RCC 7860 (cell line): ENCODE data around the gene TPSD1.
"Not testable (repeated sequence)": the region's sequence is repeated elsewhere in the genome, so short reads cannot be mapped to it uniquely, and the experiment has no call there.

Source experiments
- DNase-seq: peaks from one replicate; pipeline ENCODE4 v3.0.0-alpha.2; 2015; ENCODE audit warnings: low spot score
- FAIRE-seq: peaks from 2 replicates; lab custom pipeline; 2012; peaks lifted over from hg19 to GRCh38; lab: Jason Lieb, UNC

TPSD1 gene

DNA sequence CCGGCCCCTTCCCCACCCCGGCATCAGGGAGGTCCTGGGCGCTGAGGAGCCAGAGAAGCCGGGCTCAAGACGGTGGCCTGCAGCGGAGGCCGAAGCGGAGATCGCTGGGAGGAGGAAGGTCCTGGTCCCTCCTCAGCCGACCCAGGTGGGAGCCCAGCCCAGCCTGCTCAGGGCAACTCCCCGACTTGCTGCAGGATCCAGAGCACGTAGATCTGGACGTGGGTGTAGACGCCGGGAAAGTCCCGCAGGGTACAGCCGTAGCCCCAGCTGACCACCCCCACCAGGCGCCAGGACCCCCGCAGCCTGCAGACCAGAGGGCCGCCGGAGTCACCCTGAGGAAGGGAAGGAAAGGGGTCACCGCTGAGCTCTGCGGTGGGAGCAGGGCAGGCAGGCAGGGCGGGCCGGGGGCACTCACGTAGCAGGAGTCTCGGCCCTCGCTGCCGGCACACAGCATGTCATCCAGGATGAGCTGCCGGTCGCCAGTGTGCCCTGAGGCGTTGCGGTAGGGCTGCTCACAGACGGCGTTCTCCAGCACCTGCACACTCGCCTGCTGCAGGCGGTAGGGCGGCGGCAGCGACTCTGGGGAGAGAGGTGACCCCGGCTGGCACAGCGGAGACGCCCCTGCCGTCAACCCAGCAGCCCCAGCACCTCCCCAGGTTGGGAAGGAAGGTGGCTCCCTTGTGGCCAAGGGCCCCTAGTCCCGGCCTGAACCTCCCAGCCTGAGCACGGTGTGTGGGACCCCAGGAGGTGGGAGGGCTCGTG lies 5.4 kb downstream of the TPSD1 start:
- DNase-seq (no peak), FAIRE-seq (no peak)

DNA sequence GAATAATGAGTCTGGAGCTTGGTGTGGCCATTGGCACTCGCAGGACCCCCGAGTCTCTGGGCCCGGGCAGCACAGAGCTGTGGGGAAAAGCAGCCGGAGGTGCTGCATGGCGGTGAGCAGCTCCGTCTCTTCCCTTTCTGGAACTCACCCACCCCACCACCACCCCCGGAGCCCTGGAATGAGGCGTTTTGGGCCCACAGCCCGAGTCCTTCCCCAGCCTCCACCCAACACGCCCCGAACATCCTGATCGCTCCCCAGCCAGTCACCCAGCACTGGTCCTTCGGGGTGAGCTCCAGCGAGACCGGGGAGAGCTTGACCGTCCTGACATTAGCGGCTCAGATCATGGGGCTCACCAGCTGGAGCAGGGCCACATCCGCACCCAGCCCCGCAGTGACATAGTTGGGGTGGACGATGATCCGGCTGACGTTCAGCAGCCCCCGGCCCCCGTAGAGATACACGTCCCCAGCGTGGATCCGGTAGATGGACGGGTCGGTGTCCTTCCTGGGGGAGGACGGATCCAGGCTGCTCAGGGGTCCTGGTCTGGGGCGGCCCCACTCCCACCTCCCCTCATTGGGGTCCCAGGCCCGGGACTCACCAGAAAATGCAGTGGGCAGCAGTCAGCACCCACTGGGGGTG lies 6.5 kb downstream of the TPSD1 start:
- no peak for DNase-seq
- FAIRE-seq: no peak

DNA sequence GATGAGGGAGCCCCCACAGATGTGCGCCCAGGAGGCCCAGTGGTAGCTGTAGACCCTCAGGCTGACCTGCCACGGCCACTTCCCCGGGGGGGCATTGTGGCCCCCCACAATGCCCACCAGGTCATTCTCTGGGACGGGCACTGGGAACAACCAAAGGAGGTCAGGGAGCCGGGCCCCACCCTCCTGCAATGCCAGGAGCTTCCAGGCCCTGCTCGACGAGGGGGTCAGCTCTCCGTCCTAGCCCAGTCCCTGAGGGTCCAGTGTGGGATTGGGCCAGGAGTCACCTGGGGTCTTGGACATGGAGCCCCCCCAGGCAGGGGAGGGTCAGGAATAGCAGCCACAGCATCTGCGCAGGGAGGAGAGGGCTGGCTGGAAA lies 7.0 kb downstream of the TPSD1 start:
- FAIRE-seq: no peak

DNA sequence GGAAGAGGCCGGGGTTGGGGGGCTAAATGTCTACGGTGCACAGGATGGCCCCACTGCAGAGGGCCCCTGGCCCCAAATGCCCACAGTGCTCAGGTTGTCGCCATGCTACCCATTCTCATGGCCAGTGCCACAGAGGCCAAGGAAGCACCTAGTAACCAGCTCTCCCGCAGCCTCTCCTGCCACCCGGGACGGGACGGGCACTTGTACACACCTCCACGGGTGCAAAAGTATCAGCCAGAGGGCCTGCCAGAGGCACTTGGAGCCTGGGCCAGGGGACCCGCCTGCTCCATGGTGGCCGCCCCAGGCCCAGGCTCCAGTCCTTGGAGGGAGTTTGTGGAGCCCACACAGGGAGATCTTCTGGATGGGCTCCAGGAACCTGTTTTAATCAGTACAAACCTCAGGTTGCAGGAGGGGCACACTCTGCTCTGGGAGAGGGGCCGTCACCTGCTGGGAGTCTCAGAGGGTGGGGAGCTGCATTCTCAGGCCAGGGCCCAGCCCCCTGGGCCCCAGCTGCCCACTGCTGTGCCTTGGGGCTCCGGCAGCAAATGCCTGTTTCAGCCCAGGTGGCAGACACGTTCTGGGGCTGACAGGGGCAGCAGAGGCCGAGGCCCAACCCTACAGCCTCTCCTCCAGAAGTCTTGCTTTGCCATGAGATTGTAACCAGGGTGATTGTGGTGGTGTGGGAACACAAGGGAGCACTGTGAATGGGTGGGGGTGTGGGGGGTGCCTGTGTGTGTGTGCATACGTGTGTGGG lies 7.9 kb downstream of the TPSD1 start:
- no peak for DNase-seq
- no peak for FAIRE-seq

More for the DNA sequence above, 7.0 kb downstream of the TPSD1 start:
- no peak for DNase-seq

DNA sequence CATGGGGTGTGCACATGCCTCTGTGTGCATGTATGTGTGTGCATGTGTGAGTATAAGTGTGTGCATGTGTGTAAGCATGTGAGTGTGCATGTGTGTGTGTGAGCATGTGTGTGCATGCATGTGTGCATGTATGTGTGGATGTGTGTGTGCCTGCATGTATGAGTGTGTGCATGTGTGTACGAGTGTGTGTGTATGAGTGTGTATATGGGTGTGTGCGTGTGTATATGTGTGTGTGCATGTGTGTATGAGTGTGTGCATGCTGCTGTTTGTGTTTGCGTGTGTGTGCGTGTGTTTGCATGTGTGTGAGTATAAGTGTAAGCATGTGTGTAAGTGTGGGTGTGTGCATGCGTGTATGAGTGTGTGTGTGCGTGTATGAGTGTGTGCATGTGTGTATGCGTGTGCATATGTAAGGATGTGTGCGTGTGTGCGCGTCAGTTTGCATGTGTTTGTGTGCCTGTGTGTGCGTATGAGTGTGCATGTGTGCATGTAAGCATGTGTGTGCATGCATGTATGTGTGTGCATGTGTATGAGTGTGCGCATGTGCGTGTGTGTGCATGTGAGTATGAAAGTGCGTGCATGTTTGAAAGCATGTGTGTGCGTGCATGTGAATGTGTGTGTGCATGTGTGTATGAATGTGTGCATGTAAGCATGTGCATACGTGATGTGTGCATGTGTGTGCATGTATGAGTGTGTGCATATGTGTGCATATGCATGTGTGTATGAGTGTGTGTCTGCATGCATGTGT lies 8.6 kb downstream of the TPSD1 start:
- FAIRE-seq: no peak
- DNase-seq: no peak

DNA sequence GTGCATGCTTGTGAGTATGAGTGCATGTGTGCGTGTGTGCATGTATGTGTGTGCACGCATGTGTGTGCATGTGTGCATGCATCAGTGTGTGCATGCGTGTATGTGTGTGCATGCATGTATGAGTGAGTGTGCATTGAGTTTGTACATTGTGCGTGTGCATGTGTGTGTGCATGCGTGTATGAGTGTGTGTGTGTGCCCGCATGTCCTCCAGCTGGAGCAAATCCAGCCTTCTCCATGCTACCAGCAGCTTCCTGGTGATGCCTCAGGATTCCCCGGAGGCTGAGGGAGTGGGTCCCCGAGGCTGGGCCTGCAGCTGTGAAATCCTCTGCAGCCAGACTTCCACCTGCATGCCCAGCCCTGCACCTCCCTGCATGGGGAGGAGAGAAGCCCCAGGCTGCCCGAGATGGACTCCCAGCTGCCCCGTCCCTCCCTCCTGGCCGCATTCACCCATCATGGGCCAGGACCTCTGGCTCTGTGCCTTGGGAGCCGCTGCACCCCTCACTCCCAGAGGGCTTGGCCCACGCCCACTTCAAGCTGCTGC lies 9.3 kb downstream of the TPSD1 start:
- FAIRE-seq: no peak
- no peak for DNase-seq

DNA sequence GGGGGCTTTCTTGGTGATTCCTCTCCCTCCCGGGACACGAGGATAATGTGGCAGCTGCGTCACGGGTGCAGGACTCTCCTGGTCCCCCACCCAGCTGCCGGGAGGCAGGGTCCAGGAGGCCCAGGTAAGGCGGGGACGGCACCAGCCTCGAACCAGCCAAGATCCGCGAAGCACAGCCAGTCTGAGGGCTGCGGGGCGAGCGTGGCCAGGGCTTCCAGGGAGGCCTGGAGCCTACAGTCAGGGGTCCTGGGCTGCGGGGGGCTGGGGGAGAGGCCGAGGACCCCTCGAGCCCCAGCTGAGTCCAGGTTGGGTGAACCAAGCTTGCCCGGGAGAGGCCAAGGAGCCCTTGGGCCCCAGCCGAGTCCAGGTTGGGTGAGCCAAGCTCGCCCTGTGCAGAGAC lies 10.0 kb downstream of the TPSD1 start:
- no peak for DNase-seq
- no peak for FAIRE-seq

DNA sequence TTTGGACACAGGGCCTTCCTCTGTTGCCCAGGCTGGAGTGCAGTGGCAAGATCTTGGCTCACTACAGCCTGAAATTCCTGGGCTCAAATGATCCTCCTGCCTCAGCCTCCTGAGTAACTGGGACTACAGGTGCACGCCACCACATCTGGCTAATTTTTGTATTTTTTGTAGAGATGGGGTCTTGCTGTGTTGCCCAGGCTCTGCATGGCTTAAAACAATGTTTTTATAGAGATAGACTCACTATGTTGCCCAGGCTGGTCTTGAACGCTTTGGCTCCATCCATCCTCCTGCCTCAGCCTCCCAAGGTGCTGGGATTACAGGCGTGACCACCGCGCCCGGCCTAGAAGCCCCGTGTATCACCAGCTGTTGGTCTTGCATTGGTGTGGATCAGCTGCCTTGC lies 13.5 kb downstream of the TPSD1 start:
- DNase-seq, FAIRE-seq: not testable (repeated sequence)

DNA sequence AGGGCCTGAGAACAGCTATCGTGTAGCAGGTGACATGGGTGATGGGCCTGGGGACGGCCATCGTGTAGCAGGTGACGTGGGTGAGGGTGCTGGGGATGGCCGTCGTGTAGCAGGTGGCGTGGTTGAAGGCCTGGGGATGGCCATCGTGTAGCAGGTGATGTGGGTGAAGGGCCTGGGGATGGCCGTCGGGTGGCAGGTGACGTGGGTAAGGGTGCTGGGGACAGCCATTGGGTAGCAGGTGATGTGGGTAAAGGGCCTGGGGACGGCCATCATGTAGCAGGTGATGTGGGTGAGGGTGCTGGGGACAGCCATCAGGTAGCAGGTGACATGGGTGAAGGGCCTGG lies 15.5 kb downstream of the TPSD1 start:
- FAIRE-seq: no peak
- no peak for DNase-seq

DNA sequence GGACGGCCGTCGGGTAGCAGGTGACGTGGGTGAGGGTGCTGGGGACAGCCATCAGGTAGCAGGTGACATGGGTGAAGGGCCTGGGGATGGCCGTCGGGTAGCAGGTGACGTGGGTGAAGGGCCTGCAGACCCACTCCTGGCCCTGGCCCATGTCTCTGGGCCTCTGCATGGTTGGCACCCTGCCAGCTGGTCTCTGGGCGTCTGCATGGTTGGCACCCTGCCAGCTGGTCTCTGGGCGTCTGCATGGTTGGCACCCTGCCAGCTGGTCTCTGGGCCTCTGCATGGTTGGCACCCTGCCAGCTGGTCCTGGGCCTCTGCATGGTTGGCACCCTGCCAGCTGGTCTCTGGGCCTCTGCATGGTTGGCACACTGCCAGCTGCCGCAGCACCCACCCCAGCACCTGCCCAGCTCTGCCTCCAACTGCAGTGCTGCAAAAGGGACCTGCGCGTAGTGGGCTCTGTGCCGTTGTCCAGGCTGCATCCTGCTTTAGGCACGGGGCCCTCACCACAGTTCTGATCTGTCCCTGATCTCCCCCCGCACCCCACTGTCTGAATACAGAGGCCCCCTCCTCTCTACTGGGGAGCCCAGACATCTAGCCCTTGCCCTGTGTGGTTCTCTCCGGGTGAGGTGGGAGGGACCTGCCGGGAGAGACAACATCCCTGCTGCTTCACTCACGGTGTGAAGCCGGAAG lies 16.0 kb downstream of the TPSD1 start:
- not testable (repeated sequence) for DNase-seq, FAIRE-seq

DNA sequence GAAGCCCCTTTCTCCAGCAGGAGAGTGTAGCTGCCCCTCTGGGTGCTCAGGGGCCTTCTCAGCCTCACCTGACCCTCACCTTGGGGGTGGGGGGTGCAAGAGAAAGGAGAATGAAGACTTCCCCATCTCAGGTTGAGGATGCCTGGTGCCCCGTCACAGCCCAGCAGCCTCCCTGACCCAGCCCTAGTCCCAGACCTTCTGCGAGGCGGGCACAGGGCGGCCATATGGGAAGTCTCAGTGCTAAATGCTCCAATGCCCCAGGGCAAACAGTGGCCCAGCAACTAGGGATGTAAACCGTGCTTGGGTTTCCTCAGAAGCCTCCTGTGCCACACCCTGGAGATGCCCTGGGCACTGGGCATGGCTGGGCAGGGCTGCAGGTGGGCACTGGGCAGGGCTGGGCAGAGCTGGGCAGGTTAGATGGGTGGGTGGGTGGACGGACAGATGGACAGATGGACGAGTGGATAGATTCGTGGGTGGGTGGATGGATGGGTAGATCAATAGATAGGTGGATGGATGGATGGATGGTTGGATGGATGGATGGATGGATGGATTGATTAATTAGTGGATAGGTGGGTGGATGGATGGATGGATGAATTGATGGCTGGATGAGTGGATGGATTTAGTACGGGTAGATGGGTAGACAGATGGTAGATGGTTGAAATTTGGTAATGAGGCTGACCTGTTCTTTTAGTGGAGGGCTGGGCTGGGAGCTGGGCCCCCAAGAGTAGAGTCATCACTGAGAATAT lies 16.8 kb downstream of the TPSD1 start:
- no peak for DNase-seq
- FAIRE-seq: no peak

DNA sequence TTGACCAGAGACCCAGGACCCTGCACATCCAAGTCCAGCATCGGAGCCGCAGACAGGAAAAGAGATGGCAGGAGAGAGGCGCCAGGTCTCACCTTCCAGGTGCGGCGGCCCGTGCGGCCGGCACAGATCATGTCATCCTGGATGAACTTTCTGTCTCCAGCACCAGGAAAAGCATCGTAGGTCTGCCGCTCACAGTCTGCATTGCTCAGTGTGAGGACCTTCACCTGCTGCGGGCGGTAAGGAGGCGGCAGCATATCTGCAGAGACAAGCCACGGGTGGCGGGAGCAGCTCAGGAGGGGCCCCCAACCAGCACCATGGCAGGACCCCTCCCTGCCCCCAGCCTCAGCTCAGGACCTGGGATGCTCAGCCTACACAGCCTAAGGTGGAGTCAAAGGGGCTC lies 17.9 kb downstream of the TPSD1 start:
- DNase-seq (no peak), FAIRE-seq (no peak)

DNA sequence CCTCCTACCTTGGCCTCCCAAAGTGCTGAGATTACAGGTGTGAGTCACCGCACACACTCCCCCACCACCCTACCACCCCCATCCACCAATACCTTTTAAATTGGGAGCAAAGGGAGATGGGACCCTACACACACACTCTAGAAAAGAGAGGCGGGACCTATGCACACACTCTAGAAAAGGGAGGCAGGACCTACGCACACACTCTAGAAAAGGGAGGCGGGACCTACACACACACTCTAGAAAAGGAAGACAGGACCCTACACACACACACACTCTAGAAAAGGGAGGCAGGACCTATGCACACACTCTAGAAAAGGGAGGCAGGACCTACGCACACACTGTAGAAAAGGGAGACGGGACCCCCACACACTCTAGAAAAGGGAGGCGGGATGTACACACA lies 18.9 kb downstream of the TPSD1 start:
- FAIRE-seq (no peak), DNase-seq (no peak)

DNA sequence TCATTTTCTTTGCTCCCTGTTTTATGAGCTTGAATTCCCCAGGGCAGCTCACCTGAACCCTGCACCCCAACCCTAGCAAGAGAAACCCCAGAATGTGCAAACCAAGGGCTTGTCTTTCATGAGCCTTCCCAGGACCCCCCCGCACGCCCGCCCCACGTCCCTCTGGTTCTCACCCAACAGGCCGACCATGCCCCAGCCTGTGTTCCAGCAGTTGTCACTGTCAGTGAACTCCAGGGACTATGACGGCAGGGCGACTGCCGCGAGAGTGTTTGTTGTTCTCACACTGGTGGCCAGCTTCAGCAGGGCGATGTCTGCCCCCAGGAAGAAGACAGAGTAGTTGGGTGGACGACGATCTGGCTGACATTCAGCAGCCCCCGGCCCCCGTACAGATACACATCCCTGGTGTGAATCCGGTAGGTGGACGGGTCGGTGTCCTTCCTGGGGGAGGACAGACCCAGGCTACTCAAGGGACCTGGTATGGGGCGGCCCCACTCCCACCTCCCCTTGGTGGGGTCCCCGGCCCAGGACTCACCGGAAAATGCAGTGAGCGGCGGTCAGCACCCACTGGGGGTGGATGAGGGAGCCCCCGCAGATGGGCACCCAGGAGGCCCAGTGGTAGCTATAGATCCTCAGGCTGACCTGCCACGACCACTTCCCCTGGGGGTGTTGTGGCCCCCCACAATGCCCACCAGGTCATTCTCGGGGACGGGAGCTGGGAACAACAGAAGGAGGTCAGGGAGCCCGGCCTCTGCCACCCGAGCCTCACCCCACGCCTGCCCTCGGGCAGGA lies 20.1 kb downstream of the TPSD1 start:
- DNase-seq: no peak
- FAIRE-seq: no peak

DNA sequence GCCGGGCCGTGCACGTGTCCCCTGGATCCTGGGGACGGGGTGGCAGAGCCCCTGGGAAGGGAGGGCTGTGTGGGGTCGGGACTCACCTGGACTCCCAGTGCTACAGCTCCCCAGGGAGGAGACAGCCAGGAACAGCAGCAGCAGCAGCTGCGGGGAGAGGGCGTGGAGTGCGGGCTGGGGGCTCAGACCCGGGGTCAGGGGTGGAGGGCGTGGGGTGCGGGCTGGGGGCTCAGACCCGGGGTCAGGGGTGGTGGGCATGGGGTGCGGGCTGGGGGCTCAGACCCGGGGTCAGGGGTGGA lies 20.7 kb downstream of the TPSD1 start:
- DNase-seq: no peak
- FAIRE-seq: no peak

DNA sequence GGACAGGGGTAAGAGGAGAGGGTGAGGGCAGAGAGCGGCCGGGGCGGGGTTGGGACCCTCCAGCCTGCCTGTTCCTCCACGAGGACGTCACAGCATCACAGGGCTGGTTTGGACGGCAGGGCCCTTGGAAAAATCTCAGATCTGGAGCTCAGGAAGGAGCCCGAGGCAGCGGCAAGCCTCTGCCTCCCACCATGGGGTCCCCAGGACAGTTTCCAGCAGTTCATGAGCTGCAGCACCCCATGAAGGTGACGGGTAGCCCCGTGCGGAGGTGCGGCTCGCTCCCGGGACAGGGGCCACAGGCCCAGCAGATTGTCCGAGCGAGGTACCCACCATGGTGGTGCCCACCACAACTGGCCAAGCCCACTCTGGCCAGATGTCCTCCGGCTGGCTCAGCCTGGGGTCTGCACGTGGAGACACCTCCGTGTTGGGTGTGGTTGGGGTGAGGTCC lies 21.3 kb downstream of the TPSD1 start:
- no peak for FAIRE-seq
- no peak for DNase-seq

DNA sequence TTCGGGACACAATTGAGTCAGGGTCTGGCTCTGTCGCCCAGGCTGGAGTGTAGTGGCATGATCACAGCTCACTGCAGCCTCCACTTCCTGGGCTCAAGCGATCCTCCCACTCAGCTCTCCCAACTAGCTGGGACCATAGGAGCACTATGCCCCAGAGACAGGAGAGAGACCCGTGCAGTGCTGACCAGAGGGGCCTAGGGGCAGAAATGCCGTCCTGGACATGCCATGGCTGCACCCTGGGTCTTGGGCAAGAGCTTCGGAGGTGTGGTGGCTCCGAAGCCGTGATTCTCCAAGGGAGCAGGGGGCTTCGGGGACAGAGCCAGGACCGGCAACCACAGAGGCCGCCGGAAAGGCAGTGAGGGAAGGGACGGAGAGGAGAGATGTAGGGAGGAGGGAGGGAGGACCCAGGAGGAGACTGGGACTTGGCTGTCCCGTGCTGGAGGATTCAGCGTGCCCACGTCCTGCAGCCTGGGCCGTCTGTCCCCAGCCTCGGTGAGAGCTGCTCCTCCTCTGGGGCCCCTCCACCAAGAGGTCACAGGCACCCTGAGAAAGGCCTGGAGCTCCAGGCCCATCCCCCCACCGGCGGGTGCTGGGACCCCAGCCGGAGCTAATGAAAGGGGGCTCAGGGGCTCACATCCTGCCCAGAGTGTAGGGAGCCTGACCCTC lies 21.9 kb downstream of the TPSD1 start:
- no peak for FAIRE-seq
- DNase-seq: no peak

DNA sequence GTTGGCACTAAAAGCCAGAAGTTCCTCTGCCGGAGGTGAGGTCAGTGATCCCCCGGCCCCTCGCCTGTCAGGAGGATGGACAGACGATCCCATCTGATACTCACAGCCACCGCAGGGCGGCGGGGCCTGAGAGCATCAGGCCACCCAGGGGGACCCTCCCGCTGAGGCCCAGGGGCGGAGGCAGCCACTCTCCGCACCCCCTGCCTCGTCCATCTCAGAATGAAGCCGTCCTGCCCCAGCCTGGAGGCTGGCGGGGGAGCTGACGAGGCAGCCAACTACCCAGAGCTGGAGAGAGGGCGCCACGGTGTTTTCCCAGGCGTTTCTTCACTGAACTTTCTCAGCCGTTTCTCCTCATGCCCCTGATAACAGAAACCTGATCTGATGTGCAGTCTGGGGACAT lies 22.6 kb downstream of the TPSD1 start:
- DNase-seq (no peak), FAIRE-seq (no peak)
